HuH-7.5 (cell line): ENCODE measurements around the gene ARG2.
"Not testable (repeated sequence)": the region's sequence is repeated elsewhere in the genome, so short reads cannot be mapped to it uniquely, and the experiment has no call there.

Source experiments
- DNase-seq: peaks from one replicate; pipeline ENCODE4 v3.0.0; 2011; ENCODE audit warnings: low spot score

Gene ARG2

GRCh38 chr14:67586369-67586768 is 33.4 kb upstream of the ARG2 start:
- no peak for DNase-seq

GRCh38 chr14:67589204-67589770 is 30.4 kb upstream of the ARG2 start:
- DNase-seq, result no peak

GRCh38 chr14:67593650-67594049 is 26.1 kb upstream of the ARG2 start:
- DNase-seq, result not testable (repeated sequence)

GRCh38 chr14:67595392-67595791 is 24.3 kb upstream of the ARG2 start:
- DNase-seq, result no peak

- DNase-seq, result peak; percentile 81
Measured at GRCh38 chr14:67599698-67600561, 19.8 kb upstream of the ARG2 start, which contains the start of gene PIGH. TSS of gene PIGH (minus strand) at chr14:67600268. CDS start at chr14:67600203, 65 bp downstream.

- DNase-seq, result not testable (repeated sequence)
Measured at GRCh38 chr14:67600562-67600974, 19.2 kb upstream of the ARG2 start.

- DNase-seq, result no peak
Measured at GRCh38 chr14:67602076-67602475, 17.6 kb upstream of the ARG2 start.

GRCh38 chr14:67602995-67603545 is 16.6 kb upstream of the ARG2 start:
- DNase-seq, result no peak

- no peak for DNase-seq
Measured at GRCh38 chr14:67607646-67608045, 12.1 kb upstream of the ARG2 start.

- no peak for DNase-seq
Measured at GRCh38 chr14:67609642-67610310, 9.9 kb upstream of the ARG2 start.

GRCh38 chr14:67610491-67610890 is 9.2 kb upstream of the ARG2 start:
- no peak for DNase-seq

- DNase-seq, result peak; percentile 47
Measured at GRCh38 chr14:67618617-67619063, 1.1 kb upstream of the ARG2 start.

GRCh38 chr14:67620217-67620785 is 581 bp downstream of the ARG2 start:
- no peak for DNase-seq

GRCh38 chr14:67622675-67623074 is 3.0 kb downstream of the ARG2 start:
- DNase-seq, result peak; percentile 31

GRCh38 chr14:67623114-67623513 is 3.4 kb downstream of the ARG2 start:
- no peak for DNase-seq

- not testable (repeated sequence) for DNase-seq
Measured at GRCh38 chr14:67626131-67626530, 6.4 kb downstream of the ARG2 start.

- DNase-seq, result no peak
Measured at GRCh38 chr14:67627519-67627918, 7.8 kb downstream of the ARG2 start.

- DNase-seq, result no peak
Measured at GRCh38 chr14:67630186-67630585, 10.5 kb downstream of the ARG2 start.

GRCh38 chr14:67630938-67631337 is 11.2 kb downstream of the ARG2 start:
- no peak for DNase-seq

GRCh38 chr14:67633451-67634147 is 13.9 kb downstream of the ARG2 start:
- DNase-seq, result no peak

- no peak for DNase-seq
Measured at GRCh38 chr14:67636361-67636919, 16.7 kb downstream of the ARG2 start.
